PC-3 (cell line): ENCODE results near the gene SH3TC1. TPM values are rescaled to one million over a fixed set of nuclear protein-coding genes. Genes with fewer than 3 reads are reported as not detected.
A peak's percentile ranks its signal among the peaks of the same experiment; 100 is the strongest.

Source experiments
- ATAC-seq: fragments of 200-7000 bp; cut with Tn5 transposase; 2 replicates; pipeline ENCODE4 v1.9.1; 2020; ENCODE audit warnings: mild to moderate bottlenecking, moderate library complexity
- BruUV-seq: library from RNA; stranded (reverse); fragments of 400-500 nt; replicated peaks from 2 replicates; lab custom pipeline; 2021; lab: Mats Ljungman, UMichigan
- CTCF ChIA-PET: fragments of 300-600 bp; sonication (Branson Sonifier 250); formaldehyde crosslinking; loops from one replicate; lab custom pipeline; 2022; ENCODE audit warnings: antibody characterized with exemption; lab: Charles Lee
- POLR2A ChIA-PET: fragments of 300-600 bp; sonication (Branson Sonifier 250); formaldehyde crosslinking; loops from one replicate; lab custom pipeline; 2022; ENCODE audit warnings: antibody characterized with exemption; ENCODE audit not compliant: unreplicated experiment; lab: Charles Lee
- DNase-seq: peaks from one replicate; pipeline ENCODE4 v3.0.0-alpha.2; 2015
- H2AFZ ChIP-seq: fragments of 300-600 bp; sonication (generic); 2 replicates; pipeline ENCODE4 v1.6.0; 2016; ENCODE audit warnings: antibody characterized with exemption, low read length
- H3F3A ChIP-seq: fragments of 300-600 bp; sonication (generic); one replicate; pipeline ENCODE4 v1.6.0; 2017; ENCODE audit warnings: antibody characterized with exemption, low read length, control low read depth, mild to moderate bottlenecking; ENCODE audit not compliant: unreplicated experiment
- H3K27ac ChIP-seq: fragments of 300-600 bp; sonication (generic); 2 replicates; pipeline ENCODE4 v1.5.1; 2016; ENCODE audit warnings: mild to moderate bottlenecking, low read length
- H3K27me3 ChIP-seq: fragments of 300-600 bp; sonication (generic); 2 replicates; pipeline ENCODE4 v1.6.1; 2016; ENCODE audit warnings: low read length, mixed read lengths
- H3K36me3 ChIP-seq: fragments of 300-600 bp; sonication (generic); 2 replicates; pipeline ENCODE4 v1.6.1; 2016; ENCODE audit warnings: low read depth, mixed run types, low read length, mixed read lengths
- H3K4me1 ChIP-seq: fragments of 300-600 bp; sonication (generic); 2 replicates; pipeline ENCODE4 v1.5.1; 2016; ENCODE audit warnings: low read length; ENCODE audit not compliant: insufficient read depth
- H3K4me2 ChIP-seq: fragments of 300-600 bp; sonication (generic); 2 replicates; pipeline ENCODE4 v1.6.0; 2016; ENCODE audit warnings: low read length
- H3K4me3 ChIP-seq: fragments of 300-600 bp; sonication (generic); 2 replicates; pipeline ENCODE4 v1.5.1; 2016; ENCODE audit warnings: mild to moderate bottlenecking, low read length, mixed read lengths
- H3K79me2 ChIP-seq: fragments of 300-600 bp; sonication (generic); 2 replicates; pipeline ENCODE4 v1.6.1; 2017; ENCODE audit warnings: low read length, mixed read lengths
- H3K9ac ChIP-seq: fragments of 300-600 bp; sonication (generic); 2 replicates; pipeline ENCODE4 v1.6.0; 2016; ENCODE audit warnings: mild to moderate bottlenecking, low read length
- H3K9me2 ChIP-seq: fragments of 300-600 bp; sonication (generic); replicated peaks from 2 replicates; pipeline ENCODE4 v1.6.1; 2016; ENCODE audit warnings: mixed run types, low read length, mixed read lengths
- H3K9me3 ChIP-seq: fragments of 300-600 bp; sonication (generic); 2 replicates; pipeline ENCODE4 v1.6.1; 2016; ENCODE audit warnings: low read length, mixed read lengths
- H4K20me1 ChIP-seq: fragments of 300-600 bp; sonication (generic); 2 replicates; pipeline ENCODE4 v1.6.1; 2016; ENCODE audit warnings: low read length, mixed read lengths
- CTCF ChIP-seq: fragments of 300-600 bp; sonication (generic); conservative IDR thresholded peaks from 2 replicates; pipeline ENCODE4 v1.5.1; 2017; ENCODE audit warnings: antibody characterized with exemption, low read depth, mild to moderate bottlenecking, low read length
- EZH2 ChIP-seq: fragments of 300-600 bp; sonication (generic); IDR thresholded peaks from one replicate; pipeline ENCODE4 v1.6.1; 2017; ENCODE audit warnings: antibody characterized with exemption, mild to moderate bottlenecking, low read length; ENCODE audit not compliant: unreplicated experiment
- EZH2phosphoT487 ChIP-seq: fragments of 300-600 bp; sonication (generic); IDR thresholded peaks from 2 replicates; pipeline ENCODE4 v1.6.1; 2018; ENCODE audit warnings: mild to moderate bottlenecking, antibody characterized with exemption, low read length, borderline replicate concordance
- intact Hi-C: fragments of 100-400 bp; cut with micrococcal nuclease; formaldehyde crosslinking; loops from 2 replicates; pipeline ENCODE4 v1.9.0; 2023
- total RNA-seq: library from RNA; depleted of rRNA; stranded (reverse); fragments of >200 nt; gene quantifications from 2 replicates; pipeline ENCODE4 v1.2.3, GENCODE V29; 2014

The SH3TC1 gene
- total RNA-seq, 1 experiment from 2014 or later, result 23.1 TPM

GRCh38 chr4:8200302-8200975, 1.3 kb downstream of the SH3TC1 start:
- Histone ChIP-seq H3K4me3 (peak overlapping the region; percentile 69; the same call in 1 of the 2 replicates), H3K4me2 (peak overlapping the region; percentile 89), H3K9me3 (no peaks in the 10 kb centered on the region), H3K9me2 (no peaks in the 10 kb centered on the region), H3K27me3 (no peaks in the 10 kb centered on the region), H4K20me1 (no peaks in the 10 kb centered on the region), H3F3A (no peaks in the 10 kb centered on the region), H3K27ac (no peak overlapping the region), H3K79me2 (peaks cover 16% of the 10 kb centered on the region), H3K36me3 (no peaks in the 10 kb centered on the region), H3K9ac (no peak overlapping the region), H2AFZ (no peak overlapping the region), H3K4me1 (peaks cover 18% of the 10 kb centered on the region)
- no TSS peak for BruUV-seq
- CTCF ChIA-PET, result no interaction called here
- ATAC-seq, result no peak
- TF ChIP-seq EZH2phosphoT487 (no peak), EZH2 (no peak), CTCF (no peak)
- DNase-seq, result no peak
- POLR2A ChIA-PET, result no interaction called here
- intact Hi-C loops, result no loop called here

GRCh38 chr4:8201321-8201781, 2.3 kb downstream of the SH3TC1 start:
- no TSS peak for BruUV-seq
- no peak overlapping the region for H2AFZ ChIP-seq
- H3K9me3 ChIP-seq, result no peaks in the 10 kb centered on the region
- POLR2A ChIA-PET, result no interaction called here
- H3K79me2 ChIP-seq, result peaks cover 16% of the 10 kb centered on the region
- CTCF ChIA-PET, result no interaction called here
- no peak overlapping the region for H3K4me3 ChIP-seq
- H3K27ac ChIP-seq, result no peak overlapping the region
- peaks cover 13% of the 10 kb centered on the region for H3K4me1 ChIP-seq
- ATAC-seq (no peak), DNase-seq (no peak)
- intact Hi-C loops, result no loop called here
- no peaks in the 10 kb centered on the region for H3K9me2 ChIP-seq
- H3F3A ChIP-seq, result no peaks in the 10 kb centered on the region
- no peaks in the 10 kb centered on the region for H3K36me3 ChIP-seq
- no peak overlapping the region for H3K9ac ChIP-seq
- no peaks in the 10 kb centered on the region for H4K20me1 ChIP-seq
- no peaks in the 10 kb centered on the region for H3K27me3 ChIP-seq
- TF ChIP-seq EZH2, result no peak
- no peak for TF ChIP-seq EZH2phosphoT487
- TF ChIP-seq CTCF, result no peak
- no peak overlapping the region for H3K4me2 ChIP-seq
